ENCODE data around the gene KCNIP4.

KCNIP4 gene

DNA sequence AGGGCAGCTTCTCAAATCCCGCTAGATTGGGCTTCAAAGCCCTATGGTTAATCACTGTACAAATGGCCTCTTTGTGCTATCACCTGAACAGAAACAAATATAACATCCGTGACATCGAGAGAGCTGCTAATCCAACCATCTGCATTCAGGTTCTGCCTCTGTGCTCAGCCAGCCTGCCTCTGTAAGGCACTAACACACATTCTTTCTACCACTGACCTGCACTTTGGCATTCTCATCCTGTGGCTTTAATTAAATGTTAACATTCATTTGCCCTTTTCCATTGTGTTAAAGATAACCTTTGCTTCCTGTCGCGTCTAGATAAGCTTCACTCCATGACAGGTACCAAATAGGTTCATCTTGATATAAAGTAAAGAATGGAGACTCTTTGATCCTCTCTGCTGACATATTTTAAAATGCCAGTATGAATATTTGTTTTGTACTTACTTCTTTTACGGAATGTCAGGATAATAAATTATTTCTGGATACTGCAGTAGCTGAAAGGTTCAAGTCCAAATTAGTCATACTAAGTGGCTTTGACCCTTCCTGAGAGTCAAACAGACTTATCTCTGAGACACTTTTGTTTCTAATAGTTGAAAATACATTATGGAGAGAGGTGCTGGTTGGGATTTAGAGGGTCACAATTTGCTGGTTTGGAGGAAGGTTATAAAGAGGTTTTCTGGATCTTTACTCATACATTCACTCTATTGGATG lies 742.6 kb downstream of the KCNIP4 start:
- Histone ChIP-seq H3K27me3 (ENCODE audit: insufficient read depth, low read depth) (no peaks in the 10 kb centered on the region), H3K4me3 (IDR thresholded peaks at IDR 0.05; ENCODE audit: insufficient read depth, low read depth, low read length) (no peak overlapping the region), H3K4me1 (ENCODE audit: low read depth, poor library complexity, severe bottlenecking) (no peaks in the 10 kb centered on the region), H4K20me1 (ENCODE audit: insufficient read depth) (no peaks in the 10 kb centered on the region), H3K4me2 (no peak overlapping the region), H3K27ac (no peak overlapping the region), H3K9ac (no peak overlapping the region), H3K36me3 (ENCODE audit: insufficient read depth) (no peaks in the 10 kb centered on the region), H2AFZ (ENCODE audit: low read depth) (no peak overlapping the region), H3K79me2 (ENCODE audit: insufficient read depth, low read depth) (no peaks in the 10 kb centered on the region)
- TF ChIP-seq, protein P1, sequence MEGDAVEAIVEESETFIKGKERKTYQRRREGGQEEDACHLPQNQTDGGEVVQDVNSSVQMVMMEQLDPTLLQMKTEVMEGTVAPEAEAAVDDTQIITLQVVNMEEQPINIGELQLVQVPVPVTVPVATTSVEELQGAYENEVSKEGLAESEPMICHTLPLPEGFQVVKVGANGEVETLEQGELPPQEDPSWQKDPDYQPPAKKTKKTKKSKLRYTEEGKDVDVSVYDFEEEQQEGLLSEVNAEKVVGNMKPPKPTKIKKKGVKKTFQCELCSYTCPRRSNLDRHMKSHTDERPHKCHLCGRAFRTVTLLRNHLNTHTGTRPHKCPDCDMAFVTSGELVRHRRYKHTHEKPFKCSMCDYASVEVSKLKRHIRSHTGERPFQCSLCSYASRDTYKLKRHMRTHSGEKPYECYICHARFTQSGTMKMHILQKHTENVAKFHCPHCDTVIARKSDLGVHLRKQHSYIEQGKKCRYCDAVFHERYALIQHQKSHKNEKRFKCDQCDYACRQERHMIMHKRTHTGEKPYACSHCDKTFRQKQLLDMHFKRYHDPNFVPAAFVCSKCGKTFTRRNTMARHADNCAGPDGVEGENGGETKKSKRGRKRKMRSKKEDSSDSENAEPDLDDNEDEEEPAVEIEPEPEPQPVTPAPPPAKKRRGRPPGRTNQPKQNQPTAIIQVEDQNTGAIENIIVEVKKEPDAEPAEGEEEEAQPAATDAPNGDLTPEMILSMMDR (conservative IDR thresholded peaks at IDR 0.05; ENCODE audit: low read depth, low read length), result no peak

GRCh38 chr4:21203416-21203815 lies 745.2 kb downstream of the KCNIP4 start:
- Histone ChIP-seq H3K79me2 (ENCODE audit: insufficient read depth, low read depth) (no peaks in the 10 kb centered on the region), H2AFZ (ENCODE audit: low read depth) (no peak overlapping the region), H3K4me1 (ENCODE audit: low read depth, poor library complexity, severe bottlenecking) (no peaks in the 10 kb centered on the region), H3K4me3 (IDR thresholded peaks at IDR 0.05; ENCODE audit: insufficient read depth, low read depth, low read length) (no peak overlapping the region), H3K36me3 (ENCODE audit: insufficient read depth) (no peaks in the 10 kb centered on the region), H3K9ac (no peak overlapping the region), H3K4me2 (no peak overlapping the region), H4K20me1 (ENCODE audit: insufficient read depth) (no peaks in the 10 kb centered on the region), H3K27ac (no peak overlapping the region), H3K27me3 (ENCODE audit: insufficient read depth, low read depth) (no peaks in the 10 kb centered on the region)
- TF ChIP-seq, protein P1 (conservative IDR thresholded peaks at IDR 0.05; ENCODE audit: low read depth, low read length), result no peak

DNA sequence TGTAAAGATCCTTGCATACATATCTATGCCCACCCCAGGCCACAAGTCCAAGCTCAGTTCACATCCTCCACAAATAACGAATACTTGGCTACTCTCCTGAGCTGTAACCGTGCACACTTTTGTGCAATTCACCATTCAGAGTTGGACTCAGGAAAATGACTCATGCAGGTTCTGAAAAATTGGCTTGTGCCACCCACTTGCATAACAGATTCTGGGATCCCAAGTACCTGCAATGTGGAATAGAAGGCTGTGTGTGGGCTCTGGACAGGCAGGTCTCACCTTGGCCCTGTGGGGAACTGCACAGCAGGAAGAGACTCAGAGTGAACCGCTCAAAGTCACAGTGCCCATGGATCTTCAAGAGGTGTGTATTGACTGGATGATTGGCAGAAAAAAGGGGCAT lies 745.6 kb downstream of the KCNIP4 start:
- Histone ChIP-seq H3K4me1 (ENCODE audit: low read depth, poor library complexity, severe bottlenecking) (no peaks in the 10 kb centered on the region), H3K36me3 (ENCODE audit: insufficient read depth) (no peaks in the 10 kb centered on the region), H3K9ac (no peak overlapping the region), H3K27ac (no peak overlapping the region), H3K27me3 (ENCODE audit: insufficient read depth, low read depth) (no peaks in the 10 kb centered on the region), H3K4me3 (IDR thresholded peaks at IDR 0.05; ENCODE audit: insufficient read depth, low read depth, low read length) (no peak overlapping the region), H4K20me1 (ENCODE audit: insufficient read depth) (no peaks in the 10 kb centered on the region), H3K79me2 (ENCODE audit: insufficient read depth, low read depth) (no peaks in the 10 kb centered on the region), H2AFZ (ENCODE audit: low read depth) (no peak overlapping the region), H3K4me2 (no peak overlapping the region)
- TF ChIP-seq, protein P1 (conservative IDR thresholded peaks at IDR 0.05; ENCODE audit: low read depth, low read length), result no peak

GRCh38 chr4:21198683-21199082 lies 749.9 kb downstream of the KCNIP4 start:
- no peak overlapping the region for H3K9ac ChIP-seq
- H3K27me3 ChIP-seq (ENCODE audit: insufficient read depth, low read depth), result no peaks in the 10 kb centered on the region
- no peak overlapping the region for H2AFZ ChIP-seq (ENCODE audit: low read depth)
- TF ChIP-seq, protein P1 (conservative IDR thresholded peaks at IDR 0.05; ENCODE audit: low read depth, low read length), result no peak
- no peak overlapping the region for H3K4me2 ChIP-seq
- H3K4me1 ChIP-seq (ENCODE audit: low read depth, poor library complexity, severe bottlenecking), result no peaks in the 10 kb centered on the region
- H4K20me1 ChIP-seq (ENCODE audit: insufficient read depth), result no peaks in the 10 kb centered on the region
- no peaks in the 10 kb centered on the region for H3K79me2 ChIP-seq (ENCODE audit: insufficient read depth, low read depth)
- no peak overlapping the region for H3K4me3 ChIP-seq (IDR thresholded peaks at IDR 0.05; ENCODE audit: insufficient read depth, low read depth, low read length)
- H3K27ac ChIP-seq, result no peak overlapping the region
- no peaks in the 10 kb centered on the region for H3K36me3 ChIP-seq (ENCODE audit: insufficient read depth)

Measured in KMS-11 (cell line).